Cardiac fibroblast (primary cell): ENCODE results near the gene UBN1.

Experiments used
- DNase-seq, 2 donors: peaks; one replicate each; pipeline versions ENCODE4 v3.0.0 to v3.0.0-alpha.2; 2010; ENCODE audit warnings: low read depth in 2 of 2
- H3K4me3 ChIP-seq, 2 donors: replicated peaks in 1 of 2; 1 replicate in 1 of 2; 2 replicates in 1 of 2; pipeline ENCODE4 v1.5.1; 2011; ENCODE audit warnings: low read depth in 2 of 2, low read length in 2 of 2, mild to moderate bottlenecking in 2 of 2, moderate library complexity in 1 of 2
- CTCF ChIP-seq: IDR thresholded peaks from one replicate; pipeline ENCODE4 v1.5.1; 2011; ENCODE audit warnings: low read depth, mild to moderate bottlenecking, low read length, inconsistent platforms

UBN1 gene

GRCh38 chr16:4883501-4883900 lies 36.2 kb downstream of the UBN1 start:
- no peak overlapping the region for H3K4me3 ChIP-seq
- TF ChIP-seq CTCF: no peak
- DNase-seq: no peak

GRCh38 chr16:4884209-4884608 lies 36.9 kb downstream of the UBN1 start:
- no peak for TF ChIP-seq CTCF
- no peak for DNase-seq
- H3K4me3 ChIP-seq: no peak overlapping the region

- TF ChIP-seq CTCF: no peak
- no peak for DNase-seq
- no peak overlapping the region for H3K4me3 ChIP-seq
These were observed 37.9 kb downstream of the UBN1 start for GRCh38 chr16:4884972-4885874.

GRCh38 chr16:4886151-4886550 lies 38.9 kb downstream of the UBN1 start:
- DNase-seq: no peak
- H3K4me3 ChIP-seq: no peak overlapping the region
- no peak for TF ChIP-seq CTCF

- DNase-seq: no peak
- TF ChIP-seq CTCF: no peak
- no peak overlapping the region for H3K4me3 ChIP-seq
These were observed 41.3 kb downstream of the UBN1 start for GRCh38 chr16:4888428-4889135.

GRCh38 chr16:4890026-4890425 lies 42.7 kb downstream of the UBN1 start:
- no peak for TF ChIP-seq CTCF
- no peak for DNase-seq
- H3K4me3 ChIP-seq: no peak overlapping the region
